NB4 (cell line): ENCODE results near the gene TPM1.
A peak's percentile ranks its signal among the peaks of the same experiment; 100 is the strongest.

Source experiments
- DNase-seq: peaks from one replicate; pipeline ENCODE4 v3.0.0; 2010; ENCODE audit warnings: low read depth
- H3K4me3 ChIP-seq: one replicate; pipeline ENCODE4 v1.5.1; 2011; ENCODE audit warnings: mild to moderate bottlenecking, low read depth, low read length, moderate library complexity
- CTCF ChIP-seq: IDR thresholded peaks from one replicate; pipeline ENCODE4 v1.5.1; 2012; ENCODE audit warnings: low read depth, low read length
- MAX ChIP-seq: IDR thresholded peaks from 2 replicates; pipeline ENCODE4 v1.6.1; 2011; ENCODE audit warnings: low read depth, low read length
- MYC ChIP-seq: IDR thresholded peaks from 2 replicates; pipeline ENCODE4 v1.6.1; 2011; ENCODE audit warnings: low read depth, low read length
- POLR2A ChIP-seq: IDR thresholded peaks from 2 replicates; pipeline ENCODE4 v1.6.1; 2011; ENCODE audit warnings: mild to moderate bottlenecking; ENCODE audit not compliant: insufficient read length; ENCODE audit errors: extremely low read depth

TPM1 gene

GRCh38 chr15:63040954-63041353 lies 1.6 kb upstream of the TPM1 start:
- no peak for DNase-seq
- H3K4me3 ChIP-seq: no peak overlapping the region
- TF ChIP-seq MYC (no peak), POLR2A (no peak), MAX (no peak), CTCF (no peak)

DNA sequence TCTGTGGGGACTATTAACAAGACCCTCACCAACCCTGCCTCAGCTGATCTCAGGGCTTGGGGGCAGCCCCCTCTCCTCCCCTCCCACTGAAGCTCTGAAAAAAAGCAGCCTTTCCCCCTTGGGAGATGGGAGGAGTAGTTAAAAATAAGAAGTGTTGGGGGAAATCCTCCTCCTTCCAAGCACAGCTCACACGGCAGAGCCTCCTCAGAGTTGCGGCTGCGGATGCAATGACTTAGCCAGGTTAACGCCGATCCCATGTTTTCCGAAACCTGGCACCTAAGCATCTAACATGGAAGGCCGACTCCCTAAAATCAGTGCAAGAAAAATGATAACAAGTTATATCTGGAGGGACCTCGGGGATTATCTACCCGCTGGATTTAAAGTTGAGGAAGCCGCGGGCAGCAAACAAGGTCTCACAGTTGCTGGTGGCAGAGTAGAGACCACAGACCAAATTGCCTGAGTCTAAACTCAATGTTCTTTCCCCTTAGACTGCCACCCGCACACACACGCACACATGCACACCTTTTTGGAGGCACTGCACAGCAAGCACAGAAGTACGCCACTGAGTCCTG lies 1.1 kb upstream of the TPM1 start:
- TF ChIP-seq POLR2A (no peak), MAX (no peak)
- DNase-seq: no peak
- no peak overlapping the region for H3K4me3 ChIP-seq

GRCh38 chr15:63042877-63043334 lies 359 bp downstream of the TPM1 start:
- TF ChIP-seq POLR2A (no peak), MAX (no peak), MYC (no peak), CTCF (no peak)
- H3K4me3 ChIP-seq: no peak overlapping the region
- no peak for DNase-seq

GRCh38 chr15:63043335-63044076 lies 959 bp downstream of the TPM1 start:
- TF ChIP-seq MAX (no peak), MYC (no peak), POLR2A (no peak), CTCF (no peak)
- DNase-seq: peak; percentile 66

DNA sequence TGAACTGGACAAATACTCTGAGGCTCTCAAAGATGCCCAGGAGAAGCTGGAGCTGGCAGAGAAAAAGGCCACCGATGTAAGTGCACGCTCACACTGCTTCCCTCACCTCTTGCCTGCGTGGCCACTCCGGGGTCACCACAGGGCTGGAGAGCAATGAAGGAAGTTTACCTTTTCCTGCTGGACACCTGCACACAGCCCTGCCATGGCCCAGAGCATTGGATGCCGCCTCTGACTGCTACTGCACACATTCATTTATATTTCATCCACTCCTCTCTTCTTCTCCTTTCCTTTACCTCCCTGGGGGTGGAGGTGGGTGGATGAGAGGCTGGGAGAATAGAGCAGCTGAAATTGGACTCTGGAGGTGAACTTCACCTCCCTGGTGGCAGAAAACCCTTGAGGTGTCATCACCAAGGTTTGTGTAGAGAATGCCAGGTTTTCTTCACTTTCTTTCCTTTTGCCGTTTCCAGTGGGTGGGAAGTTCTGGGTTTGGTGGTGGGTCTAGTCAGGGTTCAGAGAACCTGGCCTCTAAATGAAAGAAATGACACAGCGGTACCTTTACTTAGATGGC lies 1.6 kb downstream of the TPM1 start:
- no peak for DNase-seq
- no peak overlapping the region for H3K4me3 ChIP-seq
- no peak for TF ChIP-seq MAX
- TF ChIP-seq POLR2A: no peak
- TF ChIP-seq MYC: no peak
- TF ChIP-seq CTCF: no peak

More at GRCh38 chr15:63043335-63044076, 959 bp downstream of the TPM1 start:
- no peak overlapping the region for H3K4me3 ChIP-seq
